Measurements from ENCODE around the gene POLR1B.
A peak's percentile ranks its signal among the peaks of the same experiment; 100 is the strongest.
"Not testable (repeated sequence)": the region's sequence is repeated elsewhere in the genome, so short reads cannot be mapped to it uniquely, and the experiment has no call there.

Gene POLR1B

DNA sequence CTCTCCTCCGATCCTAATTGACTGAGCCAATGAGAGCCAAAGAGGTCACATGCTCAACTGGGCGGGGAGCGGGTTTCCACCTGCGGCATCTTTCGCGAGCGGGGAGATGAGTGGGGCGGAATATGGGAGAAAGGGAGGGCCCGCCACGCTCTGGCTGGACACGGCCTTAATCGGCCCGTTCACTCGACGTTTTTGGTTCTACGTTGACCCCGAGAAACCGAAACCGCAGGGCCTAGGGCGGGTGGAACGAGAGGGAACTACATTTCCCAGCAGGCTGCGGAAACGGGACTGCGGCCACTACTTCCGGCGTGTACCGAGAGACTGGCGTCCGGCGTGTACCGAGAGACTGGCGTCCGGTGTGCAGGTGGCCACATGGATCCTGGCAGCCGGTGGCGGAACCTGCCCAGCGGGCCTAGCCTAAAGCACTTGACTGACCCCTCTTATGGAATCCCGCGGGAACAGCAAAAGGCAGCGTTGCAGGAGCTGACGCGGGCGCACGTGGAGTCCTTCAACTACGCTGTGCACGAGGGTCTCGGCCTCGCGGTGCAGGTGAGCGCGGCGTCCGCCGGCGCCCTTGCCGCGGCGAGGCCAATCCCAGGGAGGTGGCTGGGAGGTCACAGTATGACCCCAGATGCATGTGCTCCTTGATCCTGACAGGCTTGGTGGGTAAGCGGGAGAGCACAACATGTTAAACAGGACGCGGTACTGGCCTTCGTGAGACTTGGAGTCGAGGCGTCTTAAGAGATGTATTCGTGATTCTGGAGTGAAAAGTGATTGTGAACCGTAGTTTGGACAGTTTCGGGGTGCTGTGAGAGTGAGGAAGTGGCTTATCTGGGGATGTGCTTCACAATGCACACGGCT lies at the start of gene POLR1B:
POLR1B (plus strand) TSS at position 343 of the 861 bp plus-strand sequence; CDS start at position 373, 30 bp downstream.
- DNase-seq (ENCODE audit: low read depth in 2 of 2), result peak; percentile 59 to 62

GRCh38 chr2:112493048-112493447 lies 49.2 kb upstream of the POLR1B start:
- DNase-seq (ENCODE audit: low read depth in 2 of 2), result no peak

DNA sequence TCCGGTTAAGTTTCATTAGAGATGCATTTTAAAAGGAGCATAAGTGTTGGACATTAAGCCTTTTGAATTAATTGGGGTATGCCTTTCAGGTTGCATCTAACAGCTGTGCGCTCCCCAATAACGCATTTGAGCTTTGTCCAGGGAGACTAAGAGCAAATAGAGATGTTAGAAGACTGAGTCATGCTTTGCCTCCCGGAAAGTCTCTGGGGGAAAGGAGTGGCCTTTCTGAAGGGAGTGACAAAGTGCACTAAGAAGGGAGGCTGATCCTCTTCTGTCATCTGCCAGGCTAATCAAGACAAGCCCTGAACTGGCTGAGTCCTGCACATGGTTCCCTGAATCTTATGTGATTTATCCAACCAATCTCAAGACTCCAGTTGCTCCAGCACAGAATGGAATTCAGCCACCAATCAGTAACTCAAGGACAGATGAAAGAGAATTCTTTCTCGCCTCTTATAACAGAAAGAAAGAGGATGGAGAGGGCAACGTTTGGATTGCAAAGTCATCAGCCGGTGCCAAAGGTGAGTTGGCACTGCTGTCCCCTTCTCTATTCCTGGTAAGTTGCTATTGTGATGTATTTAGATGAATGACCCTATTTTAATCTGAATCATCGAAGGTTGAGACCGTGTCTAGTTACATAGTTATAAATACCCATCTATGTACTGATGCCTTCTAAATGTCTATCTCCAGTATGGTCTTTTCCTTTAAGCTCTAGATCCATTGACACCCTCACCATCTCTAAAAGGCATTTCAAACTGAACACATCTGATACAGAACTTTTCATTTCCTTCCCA lies 48.2 kb upstream of the POLR1B start:
- DNase-seq (ENCODE audit: low read depth in 2 of 2), result no peak

DNA sequence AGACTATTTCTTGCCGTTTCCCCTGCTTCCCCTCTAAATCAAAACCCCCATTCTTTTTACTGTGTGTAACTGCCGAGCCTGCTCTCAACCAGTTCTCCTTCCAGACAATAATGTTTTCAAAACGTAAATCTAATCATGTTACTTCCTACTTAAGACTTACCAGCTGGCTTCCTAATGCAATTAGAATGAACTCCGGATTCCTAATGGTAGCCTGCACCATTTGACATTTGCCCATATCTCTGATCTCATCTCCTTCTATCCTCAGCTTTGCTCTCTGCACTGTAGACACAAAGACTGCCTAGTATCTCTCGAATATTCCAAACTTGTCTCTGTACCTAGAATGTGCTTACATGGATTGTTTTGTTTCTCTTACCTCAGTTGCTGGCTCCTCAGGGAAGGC lies 47.4 kb upstream of the POLR1B start:
- DNase-seq (ENCODE audit: low read depth in 2 of 2), result no peak

GRCh38 chr2:112495878-112496277 lies 46.4 kb upstream of the POLR1B start:
- DNase-seq (ENCODE audit: low read depth in 2 of 2), result not testable (repeated sequence)

GRCh38 chr2:112500850-112501484 lies 41.3 kb upstream of the POLR1B start:
- peak; percentile 16 for DNase-seq (ENCODE audit: low read depth in 2 of 2)

- DNase-seq (ENCODE audit: low read depth in 2 of 2), result not testable (repeated sequence)
These were observed 32.8 kb upstream of the POLR1B start for GRCh38 chr2:112509239-112509998.

DNA sequence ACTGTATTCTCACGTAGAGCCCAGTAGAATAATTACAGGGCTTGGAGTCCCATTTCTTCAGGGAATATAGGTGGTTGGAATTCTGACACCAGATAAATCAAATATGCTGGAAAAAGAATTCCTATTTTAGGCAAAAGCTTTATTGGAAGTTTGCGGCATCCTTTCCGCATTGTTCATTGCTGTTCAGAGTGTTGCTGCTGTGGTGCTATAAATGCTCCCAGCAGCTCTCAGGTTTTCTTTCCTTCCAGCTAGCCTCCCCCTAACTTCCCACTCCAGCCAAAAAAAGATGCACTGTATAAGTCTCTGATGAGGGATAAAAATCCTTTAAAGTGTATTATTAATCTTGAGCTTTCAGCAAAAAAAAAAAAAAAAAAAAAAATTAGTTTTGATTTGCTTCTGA lies 25.5 kb upstream of the POLR1B start:
- DNase-seq (ENCODE audit: low read depth in 2 of 2), result no peak

DNA sequence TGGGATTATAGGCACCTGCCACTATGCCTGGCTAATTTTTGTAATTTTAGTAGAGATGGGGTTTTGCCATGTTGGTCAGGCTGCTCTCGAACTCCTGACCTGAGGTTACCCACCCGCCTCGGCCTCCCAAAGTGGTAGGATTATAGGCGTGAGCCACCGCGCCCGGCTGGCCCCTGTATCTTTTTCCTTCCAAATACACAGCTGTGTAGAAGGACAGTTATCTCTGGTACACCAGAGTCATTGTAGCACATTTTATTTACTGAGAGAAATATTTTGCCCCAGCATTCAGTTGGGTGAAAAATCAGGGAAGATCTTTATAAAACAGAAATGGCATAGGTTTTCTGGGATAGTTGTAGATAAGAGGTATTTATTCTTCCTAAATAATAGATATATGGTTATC lies 23.5 kb upstream of the POLR1B start:
- DNase-seq (ENCODE audit: low read depth in 2 of 2), result no peak

DNA sequence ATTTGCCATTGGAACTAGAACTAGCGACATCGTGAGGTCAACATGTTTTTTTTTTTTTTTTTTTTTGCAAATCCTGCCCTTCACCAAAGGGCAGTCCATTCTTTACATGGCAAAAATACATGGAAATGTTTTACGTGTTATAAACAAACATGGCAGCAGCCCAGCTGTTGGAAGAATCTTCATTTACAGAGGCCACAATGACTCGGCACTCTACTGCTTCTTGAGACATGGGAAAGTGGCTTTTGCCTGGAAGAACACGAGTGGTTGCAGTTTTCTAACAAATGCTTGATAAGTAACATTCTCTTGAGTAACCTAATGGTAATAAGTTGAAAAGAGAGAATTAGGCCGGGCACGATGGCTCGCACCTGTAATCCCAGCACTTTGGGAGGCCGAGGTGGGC lies 22.8 kb upstream of the POLR1B start:
- DNase-seq (ENCODE audit: low read depth in 2 of 2), result no peak

GRCh38 chr2:112520234-112520783 lies 22.0 kb upstream of the POLR1B start:
- no peak for DNase-seq (ENCODE audit: low read depth in 2 of 2)

DNA sequence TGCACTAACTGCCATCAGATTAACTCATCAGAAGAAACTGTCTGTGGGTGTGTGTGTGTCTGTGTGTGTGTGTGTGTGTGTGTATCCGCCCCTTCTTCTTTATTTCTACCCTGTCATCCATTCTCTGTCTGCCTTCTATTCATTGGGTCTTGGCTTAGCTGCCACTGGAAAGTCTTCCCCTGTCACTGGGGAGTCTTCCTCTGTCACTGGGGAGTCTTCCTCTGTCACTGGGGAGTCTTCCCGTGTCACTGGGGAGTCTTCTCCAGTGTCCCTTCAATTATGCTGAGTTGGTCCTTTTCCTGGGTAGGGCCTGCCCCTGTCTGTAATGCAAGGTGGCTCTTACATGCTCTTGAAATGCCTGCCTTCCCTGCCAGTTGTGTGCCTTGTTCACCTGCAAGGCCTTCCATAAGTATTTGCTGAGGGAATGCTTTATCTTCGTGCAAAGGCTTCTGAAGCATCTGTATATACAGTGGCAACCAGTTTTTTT lies 18.9 kb upstream of the POLR1B start:
- DNase-seq (ENCODE audit: low read depth in 2 of 2), result no peak

DNA sequence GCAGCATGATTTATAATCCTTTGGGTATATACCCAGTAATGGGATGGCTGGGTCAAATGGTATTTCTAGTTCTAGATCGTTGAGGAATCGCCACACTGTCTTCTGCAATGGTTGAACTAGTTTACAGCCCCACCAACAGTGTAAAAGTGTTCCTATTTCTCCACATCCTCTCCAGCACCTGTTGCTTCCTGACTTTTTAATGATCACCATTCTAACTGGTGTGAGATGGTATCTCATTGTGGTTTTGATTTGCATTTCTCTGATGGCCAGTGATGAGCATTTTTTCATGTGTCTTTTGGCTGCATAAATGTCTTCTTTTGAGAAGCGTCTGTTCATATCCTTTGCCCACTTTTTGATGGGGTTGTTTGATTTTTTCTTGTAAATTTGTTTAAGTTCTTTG lies 18.0 kb upstream of the POLR1B start:
- not testable (repeated sequence) for DNase-seq (ENCODE audit: low read depth in 2 of 2)

GRCh38 chr2:112528541-112528940 lies 13.7 kb upstream of the POLR1B start:
- no peak for DNase-seq (ENCODE audit: low read depth in 2 of 2)

DNA sequence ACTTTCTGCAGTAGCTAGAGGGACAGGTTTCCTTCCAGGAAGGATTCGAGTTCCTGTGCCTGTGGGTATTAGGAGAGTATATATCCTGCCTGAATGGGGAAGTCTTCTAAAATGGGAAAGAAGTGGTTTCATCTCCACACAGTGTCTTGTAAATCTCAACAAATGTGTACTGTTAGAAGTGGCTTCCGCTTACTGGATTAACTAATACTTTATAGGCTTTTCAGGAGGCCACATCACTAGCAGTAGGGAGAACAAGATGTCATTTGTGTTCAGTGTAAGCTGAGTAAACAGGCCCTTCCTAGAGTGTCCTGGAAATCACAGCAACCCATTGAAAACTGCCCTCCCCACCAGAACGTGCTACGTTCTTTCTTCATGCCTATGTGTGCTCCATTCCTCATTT lies 12.5 kb upstream of the POLR1B start:
- DNase-seq (ENCODE audit: low read depth in 2 of 2), result no peak

- no peak for DNase-seq (ENCODE audit: low read depth in 2 of 2)
These were observed 11.5 kb upstream of the POLR1B start for GRCh38 chr2:112530728-112531127.

DNA sequence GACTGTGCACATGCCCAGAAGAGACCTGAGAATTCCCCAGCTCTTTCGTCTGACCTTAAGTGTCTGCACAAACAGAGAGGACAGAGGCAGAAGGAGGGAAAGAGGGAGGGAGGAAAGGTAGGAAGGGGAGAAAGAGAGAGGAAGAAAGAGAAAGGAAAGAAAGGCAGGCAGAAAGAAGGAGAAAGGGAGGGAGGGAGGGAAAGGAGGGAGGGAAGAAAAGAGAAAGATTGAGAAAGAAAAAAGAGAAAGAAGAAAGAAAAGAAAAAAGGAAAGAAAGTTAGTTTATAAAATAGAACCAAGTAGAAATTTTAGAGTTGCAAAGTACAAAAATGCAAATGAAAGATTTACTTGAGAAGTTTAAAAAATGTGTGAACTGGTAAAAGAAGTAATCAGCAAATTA lies 7.4 kb upstream of the POLR1B start:
- no peak for DNase-seq (ENCODE audit: low read depth in 2 of 2)

DNA sequence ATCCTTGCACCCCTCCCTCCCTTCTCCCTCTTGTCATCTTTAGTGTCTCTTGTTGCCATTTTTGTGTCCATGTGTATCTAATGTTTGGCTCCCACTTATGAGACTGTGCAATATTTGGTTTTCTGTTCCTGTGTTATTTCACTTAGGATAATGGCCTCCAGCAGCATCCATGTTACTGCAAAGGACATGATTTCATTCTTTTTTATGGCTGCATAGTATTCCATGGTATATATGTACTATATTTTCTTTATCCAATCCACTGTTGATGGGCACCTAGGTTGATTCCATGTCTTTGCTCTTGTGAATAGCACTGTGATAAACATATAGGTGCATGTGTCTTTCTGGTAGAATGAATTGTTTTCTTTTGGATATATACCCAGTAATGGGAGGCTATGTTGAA lies 5.6 kb upstream of the POLR1B start:
- not testable (repeated sequence) for DNase-seq (ENCODE audit: low read depth in 2 of 2)

DNA sequence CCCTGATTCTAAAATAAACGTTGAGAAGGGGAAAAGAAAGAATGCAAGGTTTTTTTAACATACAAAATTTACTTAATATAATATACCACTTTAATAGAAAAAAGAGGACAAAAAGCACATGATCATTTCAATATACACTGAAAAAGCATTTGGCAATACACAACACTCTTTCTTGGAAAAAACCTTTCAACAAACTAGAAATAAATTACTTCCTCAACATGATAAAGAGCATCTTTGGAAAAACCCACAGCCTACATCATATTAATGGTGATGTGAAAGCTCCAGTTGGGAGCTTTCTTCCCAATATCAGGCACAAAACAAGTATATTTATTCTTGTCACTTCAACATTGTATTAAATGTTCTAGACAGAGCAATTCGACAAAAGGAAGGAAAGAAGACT lies 3.0 kb upstream of the POLR1B start:
- no peak for DNase-seq (ENCODE audit: low read depth in 2 of 2)

DNA sequence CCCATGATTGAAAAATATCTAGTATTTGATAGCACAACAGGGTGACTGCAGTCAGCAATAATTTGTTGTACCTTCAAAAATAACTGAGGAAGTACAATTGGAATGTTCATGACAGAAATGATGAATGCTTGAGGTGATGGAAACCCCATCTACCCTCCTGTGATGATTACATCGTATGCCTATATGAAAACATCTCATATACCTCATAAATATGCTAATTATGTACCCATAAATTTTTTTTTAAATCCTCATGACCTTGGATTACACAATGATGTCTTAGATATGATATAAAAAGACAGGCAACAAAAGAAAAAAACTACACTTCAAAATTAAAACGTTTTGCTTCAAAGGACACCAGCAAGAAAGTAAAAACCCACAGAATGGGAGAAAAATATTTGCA lies 1.4 kb upstream of the POLR1B start:
- DNase-seq (ENCODE audit: low read depth in 2 of 2), result no peak

Data from stimulated activated CD4-positive, alpha-beta T cell treated with anti-CD3 and anti-CD28 coated beads, Interleukin-1b, Interleukin-23, amount 100 ng/mL, for 4 hours (primary cell).